ENCODE data around the gene CAPN12. TPM values are rescaled to one million over a fixed set of nuclear protein-coding genes. Genes with fewer than 3 reads are reported as not detected.

The CAPN12 gene
- polyA plus RNA-seq, 3 donors = 1.8 TPM; not detected in 2

- Histone ChIP-seq H3K4me2 (replicated peaks; ENCODE audit: extremely low read depth, low read length, poor library complexity, severe bottlenecking) (peak overlapping the region; percentile 75), H3K36me3 (replicated peaks in 1 of 2; ENCODE audit: control insufficient read depth in 1 of 2, insufficient read depth in 2 of 2, low read length in 2 of 2) (peaks cover 2 to 27% of the 10 kb centered on the region in 2 donors), H2AFZ (ENCODE audit: insufficient read depth, low read depth, low read length, poor library complexity, severe bottlenecking) (no peak overlapping the region), H3K27me3 (ENCODE audit: control insufficient read depth in 2 of 2, insufficient read depth in 2 of 2, low read length in 2 of 2) (no peaks in the 10 kb centered on the region), H3K27ac (ENCODE audit: low read depth in 1 of 2, low read length in 2 of 2) (peak overlapping the region; percentile 63 to 79), H3K4me3 (replicated peaks in 1 of 3; ENCODE audit: low read depth in 2 of 3, low read length in 3 of 3) (peak overlapping the region in 1 of 3 experiments; percentile 63), H3K79me2 (ENCODE audit: insufficient read depth, low read length) (peaks cover 97% of the 10 kb centered on the region), H3K4me1 (ENCODE audit: control insufficient read depth in 1 of 2, insufficient read depth in 2 of 2, low read length in 2 of 2) (peaks cover 61 to 64% of the 10 kb centered on the region in 2 donors), H4K20me1 (ENCODE audit: insufficient read depth, low read length) (peaks cover 79% of the 10 kb centered on the region), H3K9me3 (replicated peaks in 1 of 2; ENCODE audit: control insufficient read depth in 1 of 2, insufficient read depth in 1 of 2, low read length in 2 of 2) (no peaks in the 10 kb centered on the region), H3K9ac (ENCODE audit: insufficient read depth, low read length, poor library complexity, severe bottlenecking) (peak overlapping the region; percentile 36)
- DNase-seq = peak; percentile 40 to 63 (median 55)
- WGBS (ENCODE audit: insufficient coverage) = 22% methylated on average over 7 of the region's 9 CpGs
- Mint-ChIP-seq H3K9me3 (peaks cover 0 to 2% (median 0%) of the 10 kb centered on the region in 7 donors), H3K4me1 (peaks cover 80% of the 10 kb centered on the region), H3K36me3 (peaks cover 15 to 43% of the 10 kb centered on the region in 2 donors), H3K27ac (peak overlapping the region; percentile 81 to 96 (median 92)), H3K4me3 (peak overlapping the region; percentile 66 to 89), H3K27me3 (ENCODE audit: low read depth in 3 of 3) (no peaks in the 10 kb centered on the region)
- intact Hi-C loops (cut with micrococcal nuclease) = no loop called here
- TF ChIP-seq CTCF (IDR thresholded peaks at IDR 0.05) = no peak
Observed at GRCh38 chr19:38695317-38695683, 49.0 kb downstream of the CAPN12 start.

- Mint-ChIP-seq H3K9me3 (peaks cover 0 to 2% (median 0%) of the 10 kb centered on the region in 7 donors), H3K27me3 (ENCODE audit: low read depth in 3 of 3) (no peaks in the 10 kb centered on the region), H3K36me3 (peaks cover 17 to 34% of the 10 kb centered on the region in 2 donors), H3K27ac (peak overlapping the region; percentile 77 to 96 (median 82)), H3K4me3 (peak overlapping the region; percentile 51 to 70), H3K4me1 (peaks cover 84% of the 10 kb centered on the region)
- Histone ChIP-seq H3K27me3 (ENCODE audit: control insufficient read depth in 2 of 2, insufficient read depth in 2 of 2, low read length in 2 of 2) (no peaks in the 10 kb centered on the region), H3K4me1 (ENCODE audit: control insufficient read depth in 1 of 2, insufficient read depth in 2 of 2, low read length in 2 of 2) (peaks cover 65 to 72% of the 10 kb centered on the region in 2 donors), H4K20me1 (ENCODE audit: insufficient read depth, low read length) (peaks cover 62% of the 10 kb centered on the region), H3K36me3 (replicated peaks in 1 of 2; ENCODE audit: control insufficient read depth in 1 of 2, insufficient read depth in 2 of 2, low read length in 2 of 2) (peaks cover 0 to 21% of the 10 kb centered on the region in 2 donors), H3K79me2 (ENCODE audit: insufficient read depth, low read length) (peaks cover 97% of the 10 kb centered on the region), H2AFZ (ENCODE audit: insufficient read depth, low read depth, low read length, poor library complexity, severe bottlenecking) (no peak overlapping the region), H3K9ac (ENCODE audit: insufficient read depth, low read length, poor library complexity, severe bottlenecking) (peak overlapping the region; percentile 40), H3K9me3 (replicated peaks in 1 of 2; ENCODE audit: control insufficient read depth in 1 of 2, insufficient read depth in 1 of 2, low read length in 2 of 2) (no peaks in the 10 kb centered on the region), H3K27ac (ENCODE audit: low read depth in 1 of 2, low read length in 2 of 2) (peak overlapping the region; percentile 63 to 79), H3K4me2 (replicated peaks; ENCODE audit: extremely low read depth, low read length, poor library complexity, severe bottlenecking) (peak overlapping the region; percentile 50), H3K4me3 (replicated peaks in 1 of 3; ENCODE audit: low read depth in 2 of 3, low read length in 3 of 3) (peak overlapping the region in 1 of 3 experiments; percentile 52)
- no peak for TF ChIP-seq CTCF (IDR thresholded peaks at IDR 0.05)
- intact Hi-C loops (cut with micrococcal nuclease) = loop anchor here in 1 of 2 donors (5.0 kb wide), 1 partner anchor 36 kb away; no protein-coding TSS in a partner anchor
- 3% methylated on average over 10 of the region's 19 CpGs for WGBS (ENCODE audit: insufficient coverage)
- DNase-seq = peak in 2 of 3 donors; percentile 32 to 35
Observed at GRCh38 chr19:38693380-38694223, 50.7 kb downstream of the CAPN12 start.
